K562 (cell line): Measurements from ENCODE around the gene CPTP. TPM values are rescaled to one million over a fixed set of nuclear protein-coding genes. Genes with fewer than 3 reads are reported as not detected.
A peak's percentile ranks its signal among the peaks of the same experiment; 100 is the strongest.

Source experiments
- ATAC-seq: fragments of 200-7000 bp; cut with Tn5 transposase; 3 replicates; pipeline ENCODE4 v1.9.1; 2020; ENCODE audit warnings: moderate library complexity
- BruUV-seq: library from RNA; stranded (reverse); fragments of 400-500 nt; replicated peaks from 2 replicates; lab custom pipeline; 2021; lab: Mats Ljungman, UMichigan
- CTCF ChIA-PET: fragments of 300-600 bp; formaldehyde crosslinking; extraction: SDS; loops from one replicate; lab custom pipeline; 2021; ENCODE audit warnings: low intra/inter-chr PET ratio; lab: Yijun Ruan, JAX
- POLR2A ChIA-PET: fragments of 300-600, 350-650 bp; sonication (Branson Sonifier 250); formaldehyde crosslinking; extraction: SDS; loops from one replicate; lab custom pipeline; 2021; ENCODE audit warnings: antibody characterized with exemption, inconsistent platforms; lab: Yijun Ruan, JAX
- DNase-seq, 4 experiments: peaks; one replicate each; pipeline versions ENCODE4 v3.0.0 to v3.0.0-alpha.2; 2011 to 2018; ENCODE audit warnings: low spot score in 3 of 4, mixed read lengths in 3 of 4; ENCODE audit errors: extremely low read depth in 1 of 4
- FAIRE-seq: peaks from 2 replicates; lab custom pipeline; 2011; peaks lifted over from hg19 to GRCh38; lab: Jason Lieb, UNC
- H2AFZ ChIP-seq: 2 replicates; pipeline ENCODE4 v1.6.0; 2011; ENCODE audit warnings: low read depth, low read length, control low read depth, inconsistent platforms
- H3K27ac ChIP-seq: fragments of 200-600 bp; 3 replicates; pipeline ENCODE4 v1.8.0; 2011; ENCODE audit warnings: low read depth, mild to moderate bottlenecking, control low read depth, inconsistent platforms, low read length, moderate library complexity, mixed read lengths; ENCODE audit errors: extremely low read depth
- H3K27me3 ChIP-seq, 2 experiments: fragments of 300-600 bp in 1 of 2; 2 replicates in 1 of 2; 3 replicates in 1 of 2; pipeline versions ENCODE4 v1.6.0 to v1.8.0; 2011; ENCODE audit warnings: inconsistent platforms in 2 of 2, low read length in 2 of 2, mild to moderate bottlenecking in 1 of 2, mixed read lengths in 1 of 2, moderate library complexity in 1 of 2; ENCODE audit not compliant: control insufficient read depth in 2 of 2, insufficient read depth in 2 of 2
- H3K36me3 ChIP-seq: fragments of 300-600 bp; 3 replicates; pipeline ENCODE4 v1.8.0; 2011; ENCODE audit warnings: mild to moderate bottlenecking, low read length, inconsistent platforms; ENCODE audit not compliant: control insufficient read depth, insufficient read depth
- H3K4me1 ChIP-seq, 2 experiments: fragments of 200-600 bp in 1 of 2; replicated peaks in 1 of 2; 2 replicates in 1 of 2; 3 replicates in 1 of 2; pipeline versions ENCODE4 v1.5.1 to v1.8.0; 2011; ENCODE audit warnings: inconsistent platforms in 2 of 2, low read length in 2 of 2, mild to moderate bottlenecking in 1 of 2, mixed read lengths in 1 of 2, moderate library complexity in 1 of 2; ENCODE audit not compliant: control insufficient read depth in 2 of 2, insufficient read depth in 2 of 2
- H3K4me2 ChIP-seq: 2 replicates; pipeline ENCODE4 v1.6.1; 2011; ENCODE audit warnings: low read length, control low read depth, inconsistent platforms, mixed read lengths; ENCODE audit not compliant: insufficient read depth
- H3K4me3 ChIP-seq: fragments of 200-600 bp; sonication (generic), shearing (Covaris generic); 2 replicates; pipeline ENCODE4 v1.5.1; 2016; ENCODE audit warnings: control low read depth, inconsistent platforms
- H3K79me2 ChIP-seq: fragments of 200-600 bp; 3 replicates; pipeline ENCODE4 v1.8.0; 2011; ENCODE audit warnings: low read length, inconsistent platforms; ENCODE audit not compliant: control insufficient read depth, insufficient read depth
- H3K9ac ChIP-seq, 2 experiments: 2 replicates each; pipeline versions ENCODE4 v1.6.0 to v1.6.1; 2011; ENCODE audit warnings: low read depth in 2 of 2, low read length in 2 of 2, control low read depth in 1 of 2, inconsistent platforms in 1 of 2, mild to moderate bottlenecking in 1 of 2, mixed read lengths in 1 of 2; ENCODE audit not compliant: insufficient read depth in 1 of 2
- H3K9me1 ChIP-seq: one replicate; pipeline ENCODE4 v1.6.0; 2011; ENCODE audit warnings: inconsistent platforms, mild to moderate bottlenecking, low read length, moderate library complexity; ENCODE audit not compliant: control insufficient read depth, insufficient read depth
- H3K9me3 ChIP-seq: replicated peaks from 2 replicates; pipeline ENCODE4 v1.5.1; 2011; ENCODE audit warnings: low read depth, low read length, inconsistent platforms; ENCODE audit not compliant: control insufficient read depth, insufficient read depth
- H4K20me1 ChIP-seq: replicated peaks from 2 replicates; pipeline ENCODE4 v1.6.1; 2011; ENCODE audit warnings: low read length, inconsistent platforms, mixed read lengths; ENCODE audit not compliant: control insufficient read depth, insufficient read depth
- BHLHE40 ChIP-seq: IDR thresholded peaks from 2 replicates; pipeline ENCODE4 v1.6.1; 2011; ENCODE audit warnings: low read length, improper control_type of control experiment
- CEBPB ChIP-seq: fragments of 450-650 bp; IDR thresholded peaks from 2 replicates; pipeline ENCODE4 v1.6.1; 2016; ENCODE audit warnings: missing genetic modification characterization, missing compliant biosample characterization
- CREB3 ChIP-seq: fragments of 450-650 bp; conservative IDR thresholded peaks from 2 replicates; pipeline ENCODE4 v1.6.1; 2016; ENCODE audit warnings: missing genetic modification characterization, low read depth, mild to moderate bottlenecking, missing compliant biosample characterization, moderate library complexity
- NR3C1 ChIP-seq: sonication (generic); formaldehyde crosslinking; IDR thresholded peaks from 2 replicates; pipeline ENCODE4 v1.8.1; 2022; ENCODE audit warnings: missing genetic modification reagents
- PATZ1 ChIP-seq: fragments of 250-450 bp; sonication (Bioruptor Pico); IDR thresholded peaks from 2 replicates; pipeline ENCODE4 v1.5.0; 2020; ENCODE audit warnings: mild to moderate bottlenecking, borderline replicate concordance
- PHB ChIP-seq: fragments of 250-450 bp; sonication (Bioruptor Pico); IDR thresholded peaks from 2 replicates; pipeline ENCODE4 v1.5.0; 2021
- RBM14 ChIP-seq: fragments of 200-400 bp; formaldehyde crosslinking; IDR thresholded peaks from 2 replicates; pipeline ENCODE4 v1.6.1; 2018; ENCODE audit warnings: low read depth, mild to moderate bottlenecking, low read length, moderate library complexity, borderline replicate concordance; ENCODE audit not compliant: insufficient read depth
- ZBTB33 ChIP-seq: sonication (generic); formaldehyde crosslinking; IDR thresholded peaks from 2 replicates; pipeline ENCODE4 v1.8.1; 2023; ENCODE audit warnings: mild to moderate bottlenecking, missing genetic modification reagents
- ZNF263 ChIP-seq: sonication (generic); formaldehyde crosslinking; IDR thresholded peaks from 2 replicates; pipeline ENCODE4 v1.8.0; 2022; ENCODE audit warnings: mild to moderate bottlenecking, missing genetic modification reagents, borderline replicate concordance
- ZNF740 ChIP-seq, 3 experiments: fragments of 200-800 bp in 1 of 3; sonication (Bioruptor generic) in 1 of 3; sonication (generic) in 1 of 3; formaldehyde crosslinking in 1 of 3; IDR thresholded peaks; 2 replicates each; pipeline versions ENCODE4 v1.6.1 to v1.8.0; 2016 to 2022; ENCODE audit warnings: mild to moderate bottlenecking in 2 of 3, missing compliant biosample characterization in 2 of 3, missing genetic modification characterization in 2 of 3, missing genetic modification reagents in 1 of 3
- WGBS: fragments of 100-300 bp; shearing (Covaris generic); methylation state at CpG from one replicate; pipeline ENCODE4 v1.1.6; 2016; ENCODE audit warnings: low coverage, mixed read lengths; ENCODE audit not compliant: insufficient coverage; ENCODE audit errors: missing lambda C conversion rate; 5-methylcytosine and 5-hydroxymethylcytosine counted together
- in situ Hi-C: fragments of 300-500 bp; cut with MboI; formaldehyde crosslinking; loops from 4 replicates; pipeline ENCODE4 v1.15.0; 2018; ENCODE audit warnings: inconsistent platforms, mixed read lengths
- intact Hi-C: fragments of 100-400 bp; cut with micrococcal nuclease; formaldehyde crosslinking; loops from 2 replicates; pipeline ENCODE4 v1.14.2; 2022
- polyA plus RNA-seq, 8 experiments: library from polyadenylated mRNA; depleted of rRNA in 4 of 8; stranded (reverse) in 5 of 8; unstranded in 3 of 8; fragments of >200 nt; fragmentation: Nextera tagmentation in 2 of 8; fragmentation: Illumina TruSeq in 1 of 8; extraction: Ambion mirVana in 2 of 8; extraction: Trizol in 1 of 8; gene quantifications; 2 replicates each; pipeline versions ENCODE4 v1.2.1 to v1.2.3, GENCODE V29; 2011 to 2014; ENCODE audit warnings: inconsistent platforms in 1 of 8, missing spikeins in 1 of 8
- total RNA-seq, 7 experiments: library from RNA; depleted of rRNA in 6 of 7; stranded (reverse); fragments of >200 nt in 6 of 7; fragmentation: Illumina TruSeq in 2 of 7; extraction: Trizol in 2 of 7; gene quantifications; 2 replicates each; pipeline versions ENCODE4 v1.2.1 to v1.2.3, GENCODE V29; 2011 to 2021; ENCODE audit warnings: low replicate concordance in 1 of 7

The CPTP gene
- total and polyA plus RNA-seq, 9 of the 15 experiments (the other 6 are each of a cell fraction or from before 2014, with no cell fraction given) = 0.11 to 25.8 (median 3.5) TPM

GRCh38 chr1:1351511-1352427 lies 27.2 kb downstream of the CPTP start:
- H4K20me1 ChIP-seq = peaks cover 13% of the 10 kb centered on the region
- H3K79me2 ChIP-seq = peaks cover 26% of the 10 kb centered on the region
- no peaks in the 10 kb centered on the region for H3K9me1 ChIP-seq
- no peak overlapping the region for H3K4me3 ChIP-seq
- ChIA-PET POLR2A (interaction anchor here (0.6 to 1.3 kb wide), 8 partner anchors 17 to 548 kb away, joined by 3 to 5 read pairs (median 3); no protein-coding TSS in a partner anchor), CTCF (interaction anchor here (0.6 kb wide), 2 partner anchors 46 to 50 kb away, joined by 3 read pairs; no protein-coding TSS in a partner anchor)
- DNase-seq (peak in 1 of 4 experiments; percentile 41), ATAC-seq (peak; percentile 1; the same call in 1 of the 3 replicates), FAIRE-seq (peak; percentile 71)
- H3K4me2 ChIP-seq = peak overlapping the region; percentile 21; the same call in 1 of the 2 replicates
- no peak overlapping the region for H2AFZ ChIP-seq
- no peak overlapping the region for H3K27ac ChIP-seq
- intact Hi-C loops (loop anchor here (2.0 kb wide), 1 partner anchor 21 kb away; no protein-coding TSS in a partner anchor), in situ Hi-C loops (no loop called here)
- peak overlapping the region in 1 of 2 experiments; percentile 69; a peak in 2 of 4 replicates for H3K9ac ChIP-seq
- no peaks in the 10 kb centered on the region for H3K9me3 ChIP-seq
- peaks cover 6 to 76% of the 10 kb centered on the region in 2 experiments; a peak in 3 of 5 replicates for H3K4me1 ChIP-seq
- 67% methylated on average over 25 of the region's 29 CpGs for WGBS
- H3K36me3 ChIP-seq = no peaks in the 10 kb centered on the region; the same call in 2 of the 3 replicates
- no peaks in the 10 kb centered on the region for H3K27me3 ChIP-seq
- BruUV-seq = TSS peak; percentile 74
- TF ChIP-seq RBM14 (no peak), BHLHE40 (no peak), ZBTB33 (CRISPR knock-in tag) (peak; percentile 75), NR3C1 (CRISPR knock-in tag) (no peak), ZNF740 (CRISPR knock-in tag; IDR thresholded peaks at IDR 0.05) (peak; percentile 41; the same call in 1 of the 2 replicates), ZNF740 (tag; IDR thresholded peaks at IDR 0.05) (no peak), ZNF263 (peak; percentile 57), CEBPB (no peak), CREB3 (no peak), PHB (peak; percentile 72; the same call in 1 of the 2 replicates), PATZ1 (CRISPR knock-in tag) (no peak)
